H1 (cell line): ENCODE measurements around the gene OR6C3. TPM values are rescaled to one million over a fixed set of nuclear protein-coding genes. Genes with fewer than 3 reads are reported as not detected.

ENCODE experiments used
- CTCF ChIA-PET: fragments of 300-600 bp; sonication (Branson Sonifier 250); formaldehyde crosslinking; loops from one replicate; lab custom pipeline; 2021; ENCODE audit not compliant: partially characterized antibody; lab: Charles Lee
- POLR2A ChIA-PET: fragments of 300-600 bp; sonication (Branson Sonifier 250); formaldehyde crosslinking; loops from one replicate; lab custom pipeline; 2021; ENCODE audit warnings: inconsistent platforms; ENCODE audit not compliant: partially characterized antibody; lab: Charles Lee
- DNase-seq, 2 experiments: peaks; one replicate each; pipeline versions ENCODE4 v3.0.0 to v3.0.0-alpha.2; 2010 to 2022; ENCODE audit warnings: low spot score in 2 of 2, low read depth in 1 of 2, mixed read lengths in 1 of 2
- FAIRE-seq: peaks from 2 replicates; lab custom pipeline; 2011; peaks lifted over from hg19 to GRCh38; lab: Jason Lieb, UNC
- H2AFZ ChIP-seq: 2 replicates; pipeline ENCODE4 v1.8.1; 2012; ENCODE audit warnings: low read length, inconsistent platforms
- H2AK5ac ChIP-seq: 2 replicates; pipeline ENCODE4 v1.6.1; 2013; ENCODE audit warnings: low read depth, low read length
- H2BK120ac ChIP-seq: replicated peaks from 2 replicates; pipeline ENCODE3; 2013; ENCODE audit warnings: low read depth, low read length, inconsistent platforms
- H2BK12ac ChIP-seq: 2 replicates; pipeline ENCODE4 v1.6.1; 2013; ENCODE audit warnings: low read depth, low read length
- H2BK15ac ChIP-seq: 2 replicates; pipeline ENCODE4 v1.6.1; 2013; ENCODE audit warnings: low read length
- H2BK20ac ChIP-seq: 2 replicates; pipeline ENCODE4 v1.6.1; 2013; ENCODE audit warnings: low read length
- H2BK5ac ChIP-seq: 2 replicates; pipeline ENCODE4 v1.6.1; 2013; ENCODE audit warnings: low read depth, low read length
- H3K14ac ChIP-seq: 2 replicates; pipeline ENCODE4 v1.6.1; 2013; ENCODE audit warnings: inconsistent platforms; ENCODE audit not compliant: insufficient read length
- H3K18ac ChIP-seq: 2 replicates; pipeline ENCODE4 v1.6.1; 2013; ENCODE audit warnings: low read length; ENCODE audit errors: extremely low read depth
- H3K23ac ChIP-seq: 2 replicates; pipeline ENCODE4 v1.6.1; 2013; ENCODE audit warnings: inconsistent platforms; ENCODE audit not compliant: insufficient read length
- H3K23me2 ChIP-seq: 2 replicates; pipeline ENCODE4 v1.6.1; 2013; ENCODE audit warnings: low read depth, low read length
- H3K27ac ChIP-seq: 2 replicates; pipeline ENCODE4 v1.6.1; 2011; ENCODE audit warnings: low read depth, low read length, inconsistent platforms
- H3K27me3 ChIP-seq, 4 experiments: replicated peaks in 1 of 4; 1 replicate in 1 of 4; 2 replicates in 3 of 4; pipeline versions ENCODE4 v1.6.1 to v1.8.1; 2011 to 2013; ENCODE audit warnings: low read length in 3 of 4, mild to moderate bottlenecking in 3 of 4, inconsistent platforms in 2 of 4, mixed read lengths in 2 of 4, moderate library complexity in 1 of 4; ENCODE audit not compliant: control insufficient read depth in 3 of 4, insufficient read depth in 3 of 4; ENCODE audit errors: extremely low read depth in 1 of 4
- H3K36me3 ChIP-seq, 4 experiments: 2 replicates each; pipeline versions ENCODE4 v1.6.1 to v1.8.1; 2011 to 2013; ENCODE audit warnings: mild to moderate bottlenecking in 4 of 4, low read length in 3 of 4, moderate library complexity in 2 of 4, control low read depth in 1 of 4, inconsistent platforms in 1 of 4; ENCODE audit not compliant: insufficient read depth in 4 of 4, control insufficient read depth in 2 of 4
- H3K4ac ChIP-seq: replicated peaks from 2 replicates; pipeline ENCODE3; 2013; ENCODE audit warnings: low read length, low read depth, mixed read lengths, inconsistent platforms; ENCODE audit not compliant: insufficient read length
- H3K4me1 ChIP-seq, 4 experiments: replicated peaks in 1 of 4; 1 replicate in 1 of 4; 2 replicates in 3 of 4; pipeline versions ENCODE4 v1.6.1 to v1.8.1; 2011 to 2013; ENCODE audit warnings: low read length in 3 of 4, inconsistent platforms in 2 of 4, mixed read lengths in 1 of 4; ENCODE audit not compliant: insufficient read depth in 4 of 4, control insufficient read depth in 3 of 4
- H3K4me2 ChIP-seq, 2 experiments: 2 replicates each; pipeline versions ENCODE4 v1.6.1 to v1.8.1; 2011 to 2013; ENCODE audit warnings: low read depth in 2 of 2, low read length in 2 of 2, control low read depth in 1 of 2, inconsistent platforms in 1 of 2, mild to moderate bottlenecking in 1 of 2; ENCODE audit not compliant: insufficient read depth in 1 of 2
- H3K4me3 ChIP-seq, 4 experiments: fragments of 200-600, 300-600 bp in 1 of 4; sonication (generic), shearing (Covaris generic), sonication (Bioruptor Twin) in 1 of 4; 2 replicates each; pipeline versions ENCODE4 v1.5.1 to v1.8.1; 2011 to 2016; ENCODE audit warnings: low read length in 4 of 4, low read depth in 3 of 4, control low read depth in 2 of 4, inconsistent platforms in 2 of 4, mild to moderate bottlenecking in 2 of 4, mixed read lengths in 1 of 4, moderate library complexity in 1 of 4; ENCODE audit not compliant: insufficient read depth in 2 of 4; ENCODE audit errors: extremely low read depth in 1 of 4
- H3K56ac ChIP-seq: replicated peaks from 2 replicates; pipeline ENCODE3; 2013; ENCODE audit warnings: low read depth, mild to moderate bottlenecking, mixed read lengths, low read length, inconsistent platforms; ENCODE audit not compliant: insufficient read length
- H3K79me1 ChIP-seq: 2 replicates; pipeline ENCODE4 v1.6.1; 2013; ENCODE audit warnings: low read depth, low read length, control low read depth
- H3K79me2 ChIP-seq, 2 experiments: 2 replicates each; pipeline versions ENCODE4 v1.6.1 to v1.8.1; 2012 to 2013; ENCODE audit warnings: low read length in 2 of 2, mild to moderate bottlenecking in 2 of 2, inconsistent platforms in 1 of 2; ENCODE audit not compliant: insufficient read depth in 2 of 2, control insufficient read depth in 1 of 2
- H3K9ac ChIP-seq, 4 experiments: replicated peaks in 1 of 4; 1 replicate in 1 of 4; 2 replicates in 3 of 4; pipeline versions ENCODE4 v1.6.1 to v1.8.1; 2011 to 2013; ENCODE audit warnings: low read depth in 3 of 4, low read length in 3 of 4, control low read depth in 2 of 4, mild to moderate bottlenecking in 2 of 4, moderate library complexity in 2 of 4, inconsistent platforms in 1 of 4; ENCODE audit errors: extremely low read depth in 1 of 4
- H3K9me3 ChIP-seq, 2 experiments: 2 replicates each; pipeline versions ENCODE4 v1.6.1 to v1.8.1; 2012 to 2013; ENCODE audit warnings: mild to moderate bottlenecking in 2 of 2, moderate library complexity in 2 of 2, control low read depth in 1 of 2, inconsistent platforms in 1 of 2, low read depth in 1 of 2, low read length in 1 of 2, mixed read lengths in 1 of 2; ENCODE audit not compliant: insufficient read depth in 2 of 2
- H4K20me1 ChIP-seq, 2 experiments: replicated peaks in 1 of 2; 2 replicates each; pipeline versions ENCODE3 to v1.8.1; 2011 to 2013; ENCODE audit warnings: inconsistent platforms in 2 of 2, low read length in 2 of 2, mild to moderate bottlenecking in 1 of 2; ENCODE audit not compliant: insufficient read depth in 2 of 2, control insufficient read depth in 1 of 2
- H4K5ac ChIP-seq: 2 replicates; pipeline ENCODE4 v1.6.1; 2013; ENCODE audit warnings: low read length, low read depth, mixed read lengths, inconsistent platforms; ENCODE audit not compliant: insufficient read length
- H4K8ac ChIP-seq: 2 replicates; pipeline ENCODE4 v1.8.0; 2013; ENCODE audit warnings: mild to moderate bottlenecking, moderate library complexity, low read length, inconsistent platforms; ENCODE audit not compliant: insufficient read depth; ENCODE audit errors: extremely low read depth
- H4K91ac ChIP-seq: replicated peaks from 2 replicates; pipeline ENCODE3; 2013; ENCODE audit warnings: low read length, mixed read lengths, inconsistent platforms; ENCODE audit not compliant: insufficient read length
- CBX5 ChIP-seq: fragments of 300-800, 300-1000 bp; sonication (generic); IDR thresholded peaks from 2 replicates; pipeline ENCODE4 v1.7.1; 2016; ENCODE audit warnings: antibody characterized with exemption, low read length, low read depth
- FOSL1 ChIP-seq: IDR thresholded peaks from 2 replicates; pipeline ENCODE4 v1.6.1; 2011; ENCODE audit warnings: mild to moderate bottlenecking, low read depth, low read length, moderate library complexity; ENCODE audit not compliant: insufficient read depth
- GTF2F1 ChIP-seq: IDR thresholded peaks from 2 replicates; pipeline ENCODE4 v1.6.1; 2012; ENCODE audit warnings: low read depth, low read length, improper control_type of control experiment, borderline replicate concordance
- MAFK ChIP-seq: IDR thresholded peaks from 2 replicates; pipeline ENCODE4 v1.6.1; 2012; ENCODE audit warnings: low read depth, mild to moderate bottlenecking, improper control_type of control experiment, low read length
- NANOG ChIP-seq: IDR thresholded peaks from 2 replicates; pipeline ENCODE4 v1.6.1; 2011; ENCODE audit warnings: low read length, low read depth, mild to moderate bottlenecking, inconsistent platforms; ENCODE audit not compliant: insufficient read depth, poor library complexity, severe bottlenecking
- POU5F1 ChIP-seq: IDR thresholded peaks from 2 replicates; pipeline ENCODE4 v1.6.1; 2011; ENCODE audit warnings: low read depth, mild to moderate bottlenecking, low read length, moderate library complexity
- RFX5 ChIP-seq: IDR thresholded peaks from 2 replicates; pipeline ENCODE4 v1.6.1; 2011; ENCODE audit warnings: low read depth, low read length, improper control_type of control experiment, borderline replicate concordance
- RNF2 ChIP-seq: fragments of 200-900, 300-1000 bp; sonication (generic); IDR thresholded peaks from 2 replicates; pipeline ENCODE4 v1.7.1; 2016; ENCODE audit warnings: borderline replicate concordance, low read depth, mild to moderate bottlenecking, antibody characterized with exemption, low read length; ENCODE audit not compliant: poor library complexity, severe bottlenecking; ENCODE audit errors: missing control alignments
- SIRT6 ChIP-seq: IDR thresholded peaks from one replicate; pipeline ENCODE4 v1.7.1; 2012; ENCODE audit warnings: low read length, inconsistent platforms
- SP1 ChIP-seq: IDR thresholded peaks from 2 replicates; pipeline ENCODE4 v1.6.1; 2011; ENCODE audit warnings: low read depth, low read length
- SP4 ChIP-seq: IDR thresholded peaks from 2 replicates; pipeline ENCODE4 v1.6.1; 2012; ENCODE audit warnings: low read length, inconsistent platforms
- TCF12 ChIP-seq: IDR thresholded peaks from 2 replicates; pipeline ENCODE4 v1.6.1; 2011; ENCODE audit warnings: low read depth, mild to moderate bottlenecking, low read length
- WGBS, 2 experiments: shearing (Covaris generic) in 1 of 2; methylation state at CpG; one replicate each; pipeline versions ENCODE4 v1.1.6 to v1.1.7; 2013 to 2015; ENCODE audit warnings: low lambda C conversion rate in 2 of 2, mixed read lengths in 2 of 2, inconsistent platforms in 1 of 2, low coverage in 1 of 2, missing lambda C conversion rate in 1 of 2; ENCODE audit not compliant: insufficient replicate concordance in 2 of 2, insufficient coverage in 1 of 2, insufficient read length in 1 of 2; ENCODE audit errors: extremely low coverage in 1 of 2, missing lambda C conversion rate in 1 of 2; 5-methylcytosine and 5-hydroxymethylcytosine counted together
- polyA plus RNA-seq, 7 experiments: library from polyadenylated mRNA; depleted of rRNA in 3 of 7; stranded (reverse) in 5 of 7; unstranded in 2 of 7; fragments of >200 nt in 5 of 7; fragments of 200-250 nt in 2 of 7; gene quantifications; 1 replicate in 5 of 7; 2 replicates in 1 of 7; 4 replicates in 1 of 7; pipeline versions ENCODE4 v1.2.1 to v1.2.3, GENCODE V29; 2011 to 2013; ENCODE audit warnings: missing spikeins in 2 of 7, mixed read lengths in 2 of 7
- total RNA-seq: library from RNA; stranded (reverse); fragmentation: NEBNext Ultra II Directional; extraction: Animal tissue kit (Norgen Biotek cat#: 25700); gene quantifications from 2 replicates; pipeline ENCODE4 v1.2.1, GENCODE V29; 2021
- TF ChIP-seq, protein P1 (sequence below): IDR thresholded peaks from 2 replicates; pipeline ENCODE4 v1.6.1; 2011; ENCODE audit warnings: low read depth, mild to moderate bottlenecking, low read length; ENCODE audit not compliant: insufficient read depth

The OR6C3 gene
- total and polyA plus RNA-seq, 2 of the 8 experiments (the other 6 are each of a cell fraction or from before 2014, with no cell fraction given) = not detected

DNA sequence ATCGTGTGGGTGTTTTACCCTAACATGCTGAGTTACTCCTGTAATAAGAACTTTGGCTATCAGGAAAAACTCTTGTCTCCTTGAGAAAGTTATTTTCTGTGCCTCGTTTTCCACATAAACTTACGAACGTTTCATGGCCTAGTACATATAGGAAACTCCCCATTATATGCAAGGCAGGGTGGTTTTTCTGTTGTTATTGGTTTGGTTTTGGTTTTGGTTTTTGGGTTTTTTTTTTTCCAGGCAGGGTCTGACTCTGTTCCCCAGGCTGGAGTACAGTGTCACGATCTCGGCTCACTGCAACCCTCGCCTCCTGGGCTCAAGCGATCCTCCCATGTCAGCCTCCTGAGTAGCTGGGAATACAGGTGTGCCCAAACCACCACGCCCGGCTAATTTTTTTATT, 5.5 kb downstream of the OR6C3 start:
- no peak overlapping the region for H2BK12ac ChIP-seq
- no peak overlapping the region for H3K23ac ChIP-seq
- no peak overlapping the region for H3K9ac ChIP-seq
- POLR2A ChIA-PET = no interaction called here
- no peak for FAIRE-seq
- H3K4ac ChIP-seq = no peak overlapping the region
- no peak overlapping the region for H2AFZ ChIP-seq
- no peak overlapping the region for H3K14ac ChIP-seq
- H4K5ac ChIP-seq = no peak overlapping the region
- DNase-seq = no peak
- no peak overlapping the region for H3K4me2 ChIP-seq
- CTCF ChIA-PET = interaction anchor here (1.2 kb wide), 1 partner anchor 180 kb away, joined by 3 read pairs; no protein-coding TSS in a partner anchor
- no peak overlapping the region for H3K27ac ChIP-seq
- H3K18ac ChIP-seq = no peak overlapping the region
- H2BK120ac ChIP-seq = no peak overlapping the region
- no peaks in the 10 kb centered on the region for H3K9me3 ChIP-seq
- H3K4me1 ChIP-seq = peaks cover 0 to 3% (median 0%) of the 10 kb centered on the region in 4 experiments; a peak in 1 of 7 replicates
- H3K36me3 ChIP-seq = no peaks in the 10 kb centered on the region
- no peak overlapping the region for H2AK5ac ChIP-seq
- H3K23me2 ChIP-seq = no peaks in the 10 kb centered on the region
- H3K27me3 ChIP-seq = no peaks in the 10 kb centered on the region
- H4K91ac ChIP-seq = no peak overlapping the region
- no peak overlapping the region for H3K56ac ChIP-seq
- no peak overlapping the region for H3K4me3 ChIP-seq
- no peak overlapping the region for H2BK20ac ChIP-seq
- H3K79me2 ChIP-seq = no peaks in the 10 kb centered on the region
- H4K8ac ChIP-seq = no peak overlapping the region
- no peaks in the 10 kb centered on the region for H4K20me1 ChIP-seq
- no peaks in the 10 kb centered on the region for H3K79me1 ChIP-seq
- H2BK15ac ChIP-seq = no peak overlapping the region
- 94% methylated on average over 10 of the region's 10 CpGs; no CpG with 5 or more reads in 1 of the 2 experiments for WGBS, 2 experiments
- no peak overlapping the region for H2BK5ac ChIP-seq
- TF ChIP-seq MAFK (no peak), SIRT6 (no peak), CBX5 (no peak), FOSL1 (no peak), TCF12 (no peak), SP4 (no peak), RNF2 (no peak), SP1 (no peak), GTF2F1 (no peak), NANOG (no peak), RFX5 (no peak), POU5F1 (no peak)
- TF ChIP-seq, protein P1, sequence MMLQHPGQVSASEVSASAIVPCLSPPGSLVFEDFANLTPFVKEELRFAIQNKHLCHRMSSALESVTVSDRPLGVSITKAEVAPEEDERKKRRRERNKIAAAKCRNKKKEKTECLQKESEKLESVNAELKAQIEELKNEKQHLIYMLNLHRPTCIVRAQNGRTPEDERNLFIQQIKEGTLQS = no peak
